ENCODE data around the gene HOMER1. TPM values are rescaled to one million over a fixed set of nuclear protein-coding genes. Genes with fewer than 3 reads are reported as not detected.
A peak's percentile ranks its signal among the peaks of the same experiment; 100 is the strongest.

The HOMER1 gene
- total and polyA plus RNA-seq, 9 of the 15 experiments (the other 6 are each of a cell fraction or from before 2014, with no cell fraction given): 6.3 to 39.9 (median 9.9) TPM

DNA sequence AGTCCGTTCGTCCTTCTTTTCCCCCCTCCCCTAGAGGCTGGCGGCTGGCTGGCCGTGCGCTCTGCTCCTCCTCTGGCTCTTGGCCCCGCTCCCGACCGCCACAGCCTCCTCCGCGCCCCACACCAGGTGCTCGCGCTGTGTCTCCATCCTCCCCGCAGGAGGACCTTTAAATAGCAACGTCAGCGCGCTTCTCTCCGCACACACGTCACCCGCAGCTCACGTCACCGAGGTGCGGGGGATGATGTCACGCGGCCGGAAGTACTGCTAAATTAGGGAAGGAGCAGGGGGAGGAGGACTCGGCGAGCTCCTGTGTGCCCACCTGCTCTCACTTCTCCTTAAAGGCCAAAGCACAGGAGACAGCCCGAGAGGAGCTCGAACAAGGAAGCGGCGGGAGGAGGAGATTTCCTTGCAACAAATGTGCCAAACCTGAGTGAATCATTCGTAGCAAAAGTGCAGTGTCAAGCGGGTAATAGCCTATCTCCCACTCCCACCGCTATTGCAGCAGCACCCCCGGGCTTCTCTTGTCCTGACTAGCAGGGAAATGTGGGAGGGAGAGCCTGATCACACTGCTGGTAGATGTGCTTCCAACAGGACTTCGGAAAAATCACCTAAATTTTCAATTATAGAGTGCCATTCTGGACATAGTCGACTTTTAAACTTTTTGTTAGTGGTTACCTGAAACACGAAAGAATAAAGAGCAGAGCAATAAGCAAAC, 614 bp upstream of the HOMER1 start (continued):
- TF ChIP-seq, protein P1, sequence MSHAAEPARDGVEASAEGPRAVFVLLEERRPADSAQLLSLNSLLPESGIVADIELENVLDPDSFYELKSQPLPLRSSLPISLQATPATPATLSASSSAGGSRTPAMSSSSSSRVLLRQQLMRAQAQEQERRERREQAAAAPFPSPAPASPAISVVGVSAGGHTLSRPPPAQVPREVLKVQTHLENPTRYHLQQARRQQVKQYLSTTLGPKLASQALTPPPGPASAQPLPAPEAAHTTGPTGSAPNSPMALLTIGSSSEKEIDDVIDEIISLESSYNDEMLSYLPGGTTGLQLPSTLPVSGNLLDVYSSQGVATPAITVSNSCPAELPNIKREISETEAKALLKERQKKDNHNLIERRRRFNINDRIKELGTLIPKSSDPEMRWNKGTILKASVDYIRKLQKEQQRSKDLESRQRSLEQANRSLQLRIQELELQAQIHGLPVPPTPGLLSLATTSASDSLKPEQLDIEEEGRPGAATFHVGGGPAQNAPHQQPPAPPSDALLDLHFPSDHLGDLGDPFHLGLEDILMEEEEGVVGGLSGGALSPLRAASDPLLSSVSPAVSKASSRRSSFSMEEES (CRISPR knock-in tag; IDR thresholded peaks at IDR 0.05): no peak
- no peak for TF ChIP-seq HSF4 (CRISPR knock-in tag; IDR thresholded peaks at IDR 0.05; ENCODE audit: borderline replicate concordance)
- TF ChIP-seq COPS2 (conservative IDR thresholded peaks at IDR 0.05): no peak
- no peak for TF ChIP-seq SMARCA5 (IDR thresholded peaks at IDR 0.05)
- TF ChIP-seq ZNF140 (CRISPR knock-in tag; IDR thresholded peaks at IDR 0.05): no peak
- TF ChIP-seq ZNF507 (tag; conservative IDR thresholded peaks at IDR 0.05): no peak
- no peak for TF ChIP-seq TCF7L2 (IDR thresholded peaks at IDR 0.05; ENCODE audit: low read depth, low read length)
- TF ChIP-seq, protein P2, sequence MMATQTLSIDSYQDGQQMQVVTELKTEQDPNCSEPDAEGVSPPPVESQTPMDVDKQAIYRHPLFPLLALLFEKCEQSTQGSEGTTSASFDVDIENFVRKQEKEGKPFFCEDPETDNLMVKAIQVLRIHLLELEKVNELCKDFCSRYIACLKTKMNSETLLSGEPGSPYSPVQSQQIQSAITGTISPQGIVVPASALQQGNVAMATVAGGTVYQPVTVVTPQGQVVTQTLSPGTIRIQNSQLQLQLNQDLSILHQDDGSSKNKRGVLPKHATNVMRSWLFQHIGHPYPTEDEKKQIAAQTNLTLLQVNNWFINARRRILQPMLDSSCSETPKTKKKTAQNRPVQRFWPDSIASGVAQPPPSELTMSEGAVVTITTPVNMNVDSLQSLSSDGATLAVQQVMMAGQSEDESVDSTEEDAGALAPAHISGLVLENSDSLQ (IDR thresholded peaks at IDR 0.05): peak; percentile 76
- TF ChIP-seq SMARCA4 (IDR thresholded peaks at IDR 0.05): peak; percentile 71
- peak in 1 of 2 experiments; percentile 48; a peak in 2 of 4 replicates for TF ChIP-seq TRIM24 (IDR thresholded peaks at IDR 0.05)
- no peak for TF ChIP-seq ZNF133 (CRISPR knock-in tag; IDR thresholded peaks at IDR 0.05)
- no peak for TF ChIP-seq GABPB2 (CRISPR knock-in tag; conservative IDR thresholded peaks at IDR 0.05)
- TF ChIP-seq TFAM (CRISPR knock-in tag; conservative IDR thresholded peaks at IDR 0.05): no peak
- no peak for TF ChIP-seq PYGO2 (tag; IDR thresholded peaks at IDR 0.05)
- TF ChIP-seq MEF2D (tag; conservative IDR thresholded peaks at IDR 0.05; ENCODE audit: low read depth): 0 out of 2 replicates have a peak, but pooled peaks have one; percentile 22
- TF ChIP-seq ARHGAP35 (IDR thresholded peaks at IDR 0.05; ENCODE audit: partially characterized antibody): no peak
- TF ChIP-seq, protein P3, sequence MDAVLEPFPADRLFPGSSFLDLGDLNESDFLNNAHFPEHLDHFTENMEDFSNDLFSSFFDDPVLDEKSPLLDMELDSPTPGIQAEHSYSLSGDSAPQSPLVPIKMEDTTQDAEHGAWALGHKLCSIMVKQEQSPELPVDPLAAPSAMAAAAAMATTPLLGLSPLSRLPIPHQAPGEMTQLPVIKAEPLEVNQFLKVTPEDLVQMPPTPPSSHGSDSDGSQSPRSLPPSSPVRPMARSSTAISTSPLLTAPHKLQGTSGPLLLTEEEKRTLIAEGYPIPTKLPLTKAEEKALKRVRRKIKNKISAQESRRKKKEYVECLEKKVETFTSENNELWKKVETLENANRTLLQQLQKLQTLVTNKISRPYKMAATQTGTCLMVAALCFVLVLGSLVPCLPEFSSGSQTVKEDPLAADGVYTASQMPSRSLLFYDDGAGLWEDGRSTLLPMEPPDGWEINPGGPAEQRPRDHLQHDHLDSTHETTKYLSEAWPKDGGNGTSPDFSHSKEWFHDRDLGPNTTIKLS (IDR thresholded peaks at IDR 0.05; ENCODE audit: borderline replicate concordance, low read depth): peak; percentile 80
- TF ChIP-seq RBM14 (IDR thresholded peaks at IDR 0.05; ENCODE audit: borderline replicate concordance, insufficient read depth, low read depth, low read length): no peak
- TF ChIP-seq ZNF589 (CRISPR knock-in tag; IDR thresholded peaks at IDR 0.05; ENCODE audit: low read depth): no peak
- peak; percentile 94 for TF ChIP-seq ZBTB1 (CRISPR knock-in tag; IDR thresholded peaks at IDR 0.05; ENCODE audit: borderline replicate concordance, low read depth)
- peak; percentile 90 for TF ChIP-seq POLR2A (conservative IDR thresholded peaks at IDR 0.05)
- TF ChIP-seq DMBX1 (CRISPR knock-in tag; IDR thresholded peaks at IDR 0.05; ENCODE audit: borderline replicate concordance): no peak; the same call in 1 of the 2 replicates
- TF ChIP-seq CBX3 (IDR thresholded peaks at IDR 0.05; ENCODE audit: borderline replicate concordance in 1 of 2, low read length in 2 of 2): no peak; a peak in 1 of 3 replicates
- no peak for TF ChIP-seq MCM7 (IDR thresholded peaks at IDR 0.05)
- no peak for TF ChIP-seq HMGN3 (IDR thresholded peaks at IDR 0.05; ENCODE audit: borderline replicate concordance, extremely low read depth, insufficient read length, low read depth, low read length)
- no peak for TF ChIP-seq HDGF (IDR thresholded peaks at IDR 0.05)
- peak in 1 of 2 experiments; percentile 97; a peak in 2 of 4 replicates for TF ChIP-seq TBL1XR1 (IDR thresholded peaks at IDR 0.05; ENCODE audit: low read length in 2 of 2)
- TF ChIP-seq ADNP (tag; IDR thresholded peaks at IDR 0.05): no peak
